Limb (tissue), 2 donors: ENCODE data around the gene LYZL2.
"Not testable (repeated sequence)": the region's sequence is repeated elsewhere in the genome, so short reads cannot be mapped to it uniquely, and the experiment has no call there.

Source experiments
- DNase-seq, 2 donors: peaks; one replicate each; pipeline ENCODE4 v3.0.0-alpha.2; 2016; ENCODE audit errors: extremely low spot score in 2 of 2

LYZL2 gene

GRCh38 chr10:30639946-30640786, 10.6 kb upstream of the LYZL2 start:
- peak in 1 of 2 donors; percentile 80 for DNase-seq

GRCh38 chr10:30637881-30638467, 8.4 kb upstream of the LYZL2 start:
- DNase-seq, result no peak

GRCh38 chr10:30631188-30631587, 1.6 kb upstream of the LYZL2 start:
- no peak for DNase-seq

- DNase-seq, result no peak
Observed at GRCh38 chr10:30630571-30630970, 1.0 kb upstream of the LYZL2 start.

GRCh38 chr10:30628576-30628975, 977 bp downstream of the LYZL2 start:
- not testable (repeated sequence) for DNase-seq

- not testable (repeated sequence) for DNase-seq
Observed at GRCh38 chr10:30626837-30627236, 2.7 kb downstream of the LYZL2 start.

- DNase-seq, result not testable (repeated sequence)
Observed at GRCh38 chr10:30626196-30626595, 3.4 kb downstream of the LYZL2 start.

GRCh38 chr10:30625080-30625479, 4.5 kb downstream of the LYZL2 start:
- no peak for DNase-seq

GRCh38 chr10:30619966-30620365, 9.6 kb downstream of the LYZL2 start:
- no peak for DNase-seq

- no peak for DNase-seq
Observed at GRCh38 chr10:30617070-30617469, 12.5 kb downstream of the LYZL2 start.

GRCh38 chr10:30611041-30611440, 18.5 kb downstream of the LYZL2 start:
- not testable (repeated sequence) for DNase-seq

GRCh38 chr10:30607814-30608213, 21.7 kb downstream of the LYZL2 start:
- peak in 1 of 2 donors; percentile 21 for DNase-seq

- peak in 1 of 2 donors; percentile 12 for DNase-seq
Observed at GRCh38 chr10:30606313-30606712, 23.2 kb downstream of the LYZL2 start.

GRCh38 chr10:30605341-30606121, 24.0 kb downstream of the LYZL2 start:
- peak in 1 of 2 donors; percentile 42 for DNase-seq

- peak in 1 of 2 donors; percentile 1 for DNase-seq
Observed at GRCh38 chr10:30603589-30603988, 26.0 kb downstream of the LYZL2 start.

- DNase-seq, result no peak
Observed at GRCh38 chr10:30602747-30603146, 26.8 kb downstream of the LYZL2 start.

GRCh38 chr10:30600005-30600404, 29.5 kb downstream of the LYZL2 start:
- peak in 1 of 2 donors; percentile 3 for DNase-seq

- DNase-seq, result no peak
Observed at GRCh38 chr10:30598105-30598776, 31.3 kb downstream of the LYZL2 start.

GRCh38 chr10:30597433-30597824, 32.1 kb downstream of the LYZL2 start:
- not testable (repeated sequence) for DNase-seq

- not testable (repeated sequence) for DNase-seq
Observed at GRCh38 chr10:30596493-30597432, 32.8 kb downstream of the LYZL2 start.
